HG03175 (cell line): ENCODE data around the gene DQX1.

ENCODE experiments used
- ATAC-seq: cut with Tn5 transposase; IDR thresholded peaks from one replicate; pipeline ENCODE4 v1.9.1; 2021; ENCODE audit warnings: mild to moderate bottlenecking, moderate library complexity; ENCODE audit not compliant: unreplicated experiment

The DQX1 gene

DNA sequence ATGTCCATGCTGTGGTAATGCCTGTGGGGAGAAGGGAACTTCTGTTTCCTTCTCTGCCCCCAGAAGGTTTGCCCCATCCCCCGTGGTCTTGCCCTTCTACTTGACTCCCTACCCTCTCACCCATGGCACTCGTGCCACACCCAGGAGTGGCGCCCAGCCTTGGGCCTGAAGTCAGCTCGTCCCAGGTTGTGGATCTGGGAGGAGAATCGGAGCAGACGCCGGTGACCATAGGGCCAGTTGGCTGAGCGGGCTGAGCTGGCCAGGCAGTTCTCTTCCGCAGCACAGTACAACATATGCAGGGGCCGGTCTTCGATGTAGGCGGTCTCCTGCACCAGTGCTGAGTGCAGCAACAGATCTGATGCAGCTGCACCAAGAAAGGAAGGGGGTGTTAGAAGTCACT lies 8.4 kb upstream of the DQX1 start:
- ATAC-seq = no peak

- ATAC-seq = no peak
These were observed 7.4 kb upstream of the DQX1 start for GRCh38 chr2:74533464-74533863.

DNA sequence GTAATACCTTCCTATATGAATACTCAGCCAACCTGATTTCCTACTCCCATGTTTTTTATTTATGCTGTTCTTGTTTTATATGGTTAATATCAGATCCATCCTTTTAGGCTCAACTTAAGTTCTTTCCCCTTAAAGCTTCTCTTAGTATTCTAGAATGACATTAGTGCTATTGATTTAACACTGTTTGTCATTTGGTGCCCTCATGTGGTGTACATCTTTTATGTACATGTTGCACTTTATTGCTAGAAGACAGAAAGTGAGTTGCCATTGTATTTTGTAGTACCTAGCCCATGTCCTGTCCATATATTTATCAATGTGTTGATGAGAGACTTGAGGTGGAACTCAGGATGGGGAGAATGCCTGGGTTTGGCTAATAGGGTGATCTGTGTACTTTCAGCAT lies 6.2 kb upstream of the DQX1 start:
- no peak for ATAC-seq

DNA sequence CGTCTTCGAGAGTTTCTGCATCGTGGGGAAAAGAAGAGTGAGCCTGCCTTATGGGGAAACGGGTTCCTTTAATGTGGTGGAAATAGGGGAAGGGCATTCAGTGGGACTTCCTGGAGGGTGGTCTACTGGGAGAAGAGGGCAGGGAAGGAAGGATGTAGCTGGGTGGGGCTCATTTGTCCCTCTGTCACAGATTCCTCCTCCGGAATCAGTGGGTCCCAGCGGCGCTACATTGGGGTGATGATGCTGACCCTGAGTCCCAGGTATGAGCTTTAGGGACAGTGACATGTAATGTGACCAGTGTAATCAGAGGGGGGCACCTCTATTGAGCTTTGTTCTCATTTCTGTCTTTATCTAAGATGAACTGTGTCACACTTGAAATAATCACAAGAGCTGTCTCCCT lies 5.6 kb upstream of the DQX1 start:
- ATAC-seq = no peak

GRCh38 chr2:74530239-74531187 lies 4.5 kb upstream of the DQX1 start:
- ATAC-seq = peak; percentile 27

GRCh38 chr2:74529357-74530238 lies 3.6 kb upstream of the DQX1 start, which contains the start of the genes AUP1 and HTRA2:
TSS of gene AUP1 (minus strand) at chr2:74529706. CDS start at chr2:74529629, 77 bp downstream.
TSS of gene HTRA2 (plus strand) at chr2:74529933. CDS start at chr2:74530007, 74 bp downstream.
- peak; percentile 83 for ATAC-seq

DNA sequence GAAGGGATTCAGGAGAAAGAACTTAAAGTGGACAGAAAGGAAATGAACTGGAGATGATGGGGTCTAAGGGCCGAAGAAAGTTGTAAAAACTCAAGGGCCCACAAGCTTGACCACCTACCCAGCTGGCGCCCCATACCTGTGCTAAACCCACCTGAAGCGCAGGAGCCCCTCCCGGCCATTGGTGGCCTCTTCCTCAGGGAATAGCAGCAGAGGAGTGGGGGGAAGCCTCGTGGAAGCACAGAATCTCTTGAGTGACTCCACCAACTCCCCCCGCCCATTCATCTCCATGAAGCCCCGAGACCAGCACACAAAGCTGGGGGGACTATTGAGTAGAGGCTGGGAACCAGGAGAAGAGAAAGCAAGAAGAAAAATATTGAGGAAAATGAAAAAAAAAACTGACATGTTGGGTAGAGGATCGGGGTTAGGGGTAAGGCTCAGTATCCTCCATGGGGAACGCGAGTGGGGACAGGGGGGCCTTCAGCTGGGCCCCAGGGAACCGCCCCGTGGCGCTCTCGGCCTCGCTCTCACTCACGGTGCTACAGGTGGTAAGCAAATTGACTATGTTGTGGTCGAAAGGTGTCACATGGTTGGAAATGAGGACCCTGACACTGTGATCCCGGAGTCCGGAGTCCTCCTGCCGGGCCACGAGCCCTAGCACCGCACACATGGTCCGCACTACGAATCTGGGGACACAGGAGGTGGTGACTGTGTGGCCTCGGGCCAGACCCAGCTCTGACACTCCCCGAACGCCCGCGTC lies 2.7 kb upstream of the DQX1 start:
- ATAC-seq = peak; percentile 7

GRCh38 chr2:74527741-74528140 lies 1.7 kb upstream of the DQX1 start:
- no peak for ATAC-seq

DNA sequence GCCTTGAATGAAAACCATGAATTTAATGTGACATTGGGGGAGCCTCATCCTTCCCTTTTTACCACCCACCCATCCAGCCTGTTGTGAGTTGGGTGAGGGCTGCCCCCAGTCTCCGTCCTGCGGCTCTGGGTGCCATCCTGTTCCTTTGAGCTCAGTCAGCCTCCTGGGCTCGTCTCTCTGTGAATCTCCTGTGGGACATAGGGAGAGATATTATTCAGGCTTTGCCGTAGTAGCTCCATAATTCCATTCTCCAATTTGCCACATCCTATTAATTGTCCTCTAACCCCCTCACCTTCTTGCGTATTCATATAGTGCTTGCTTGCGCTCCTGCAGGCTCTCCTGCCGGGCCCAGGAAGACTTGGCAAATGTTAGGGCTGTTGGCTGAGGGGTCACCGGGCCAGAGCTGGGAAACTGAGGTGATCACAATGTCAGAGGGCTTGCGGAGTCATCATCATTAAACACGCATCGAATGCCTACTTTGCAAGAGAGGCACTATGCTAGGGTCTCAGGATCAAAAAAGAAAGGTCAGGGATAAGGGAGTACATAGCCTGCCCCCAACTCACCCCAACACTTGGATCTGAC lies 709 bp upstream of the DQX1 start:
- ATAC-seq = no peak

DNA sequence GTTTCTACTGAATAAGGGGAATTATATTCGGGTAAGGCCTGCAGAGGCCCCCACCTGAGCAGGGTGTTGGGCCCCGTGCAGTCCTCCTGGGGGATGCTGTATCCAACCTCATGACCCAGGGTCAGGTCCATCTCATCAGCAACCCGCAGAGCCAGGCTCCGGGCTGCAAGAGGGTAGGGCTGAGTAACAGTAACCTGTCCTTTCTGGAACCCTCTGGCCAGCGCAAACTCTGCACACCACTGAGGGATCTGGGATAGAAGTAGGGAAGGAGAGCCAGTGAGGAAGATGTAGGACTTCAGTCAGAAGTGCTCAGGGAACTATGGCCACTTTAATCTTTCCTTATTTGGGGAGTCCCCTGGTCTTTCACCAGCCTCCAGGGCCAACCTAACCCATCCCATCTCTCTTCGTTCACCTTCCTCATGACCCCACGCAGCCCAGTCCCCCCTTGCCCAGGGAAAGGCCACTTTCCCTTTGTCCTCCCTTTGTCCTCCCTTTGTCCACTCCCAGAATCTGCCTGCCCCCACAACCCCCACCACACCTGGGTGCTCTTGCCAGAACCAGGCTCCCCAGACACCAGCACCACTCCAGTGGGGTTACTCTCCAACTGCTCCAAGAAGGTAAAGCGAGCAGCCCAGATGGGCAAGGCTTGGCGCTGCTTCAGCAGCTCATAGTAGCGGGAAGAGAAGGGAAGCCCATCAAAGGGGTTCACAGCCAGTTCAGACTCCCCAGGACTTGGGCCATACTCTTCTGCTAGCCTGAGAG lies 895 bp downstream of the DQX1 start:
- no peak for ATAC-seq

- no peak for ATAC-seq
These were observed 2.0 kb downstream of the DQX1 start for GRCh38 chr2:74524005-74524404.

DNA sequence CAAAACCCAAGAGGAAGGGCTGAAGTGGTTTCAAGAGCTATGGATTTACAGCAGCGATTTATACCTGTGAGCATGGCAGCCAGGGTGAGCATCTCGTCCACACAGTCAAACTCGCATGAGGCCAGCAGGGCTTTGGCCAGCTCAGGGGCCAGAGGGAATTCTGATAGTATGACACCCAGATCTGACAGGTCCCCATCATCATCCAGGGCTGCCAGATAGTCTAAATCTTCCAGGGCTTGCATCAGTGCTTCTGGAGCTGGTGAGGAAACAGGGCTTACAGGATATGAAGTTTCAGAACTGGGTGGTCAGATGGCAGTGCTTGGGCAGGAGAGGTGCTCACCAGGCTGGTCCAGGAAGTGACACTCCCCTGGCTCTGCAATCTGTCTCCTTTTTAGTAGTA lies 3.5 kb downstream of the DQX1 start:
- ATAC-seq = no peak

DNA sequence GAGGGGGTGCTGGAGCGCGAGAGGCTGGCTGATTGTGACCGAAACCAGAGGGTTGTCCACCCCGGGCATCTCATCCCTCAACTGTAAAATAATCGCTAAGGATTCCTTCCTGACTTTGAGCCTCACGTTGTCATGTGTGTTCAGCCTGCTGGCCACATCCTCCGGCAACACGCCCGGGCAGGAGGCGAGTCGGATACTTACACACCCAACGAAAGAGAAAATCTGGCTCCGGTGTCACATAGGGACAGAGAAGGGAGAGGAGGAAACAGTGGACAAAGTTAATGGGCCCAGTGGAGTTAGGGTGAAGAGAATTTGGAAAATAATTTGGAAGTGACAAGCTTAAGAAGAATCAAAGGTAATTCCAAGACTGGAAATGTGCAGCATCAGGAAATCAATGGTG lies 9.4 kb downstream of the DQX1 start:
- no peak for ATAC-seq

GRCh38 chr2:74515981-74516633 lies 9.9 kb downstream of the DQX1 start:
- no peak for ATAC-seq

DNA sequence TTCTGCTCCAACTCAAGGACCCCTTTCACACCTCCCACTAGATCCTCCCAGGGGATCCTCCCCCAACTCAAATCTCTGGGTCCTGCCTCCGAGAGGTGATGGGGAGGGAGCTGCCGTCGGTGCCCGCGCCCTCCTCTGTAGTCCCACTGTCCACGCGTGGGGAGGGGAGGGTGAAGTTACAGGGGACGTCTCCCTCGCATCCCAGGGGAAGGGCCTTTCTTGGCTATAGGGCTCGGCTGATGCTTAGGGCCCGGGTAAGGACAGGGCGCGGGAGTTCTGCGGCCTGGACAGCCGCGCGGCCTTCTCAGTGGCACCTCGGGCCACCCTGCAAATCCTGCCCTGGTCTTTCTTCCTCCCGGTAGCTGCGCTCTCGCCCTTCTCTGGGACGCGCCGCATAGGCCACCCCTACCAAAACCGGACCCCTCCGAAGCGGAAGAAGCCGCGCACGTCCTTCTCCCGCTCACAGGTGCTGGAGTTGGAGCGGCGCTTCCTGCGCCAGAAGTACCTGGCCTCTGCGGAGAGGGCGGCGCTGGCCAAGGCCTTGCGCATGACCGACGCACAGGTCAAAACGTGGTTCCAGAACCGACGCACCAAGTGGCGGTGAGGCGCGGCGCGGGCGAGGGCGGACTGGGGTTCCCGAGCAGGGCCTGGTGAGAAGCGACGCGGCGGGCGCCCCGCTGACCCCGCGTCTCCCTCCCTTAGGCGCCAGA lies 10.6 kb downstream of the DQX1 start:
- no peak for ATAC-seq

GRCh38 chr2:74514368-74515270 lies 11.4 kb downstream of the DQX1 start, which contains the start of gene TLX2:
TSS of gene TLX2 (plus strand) at chr2:74514450. CDS start at chr2:74514807, 357 bp downstream.
- no peak for ATAC-seq

DNA sequence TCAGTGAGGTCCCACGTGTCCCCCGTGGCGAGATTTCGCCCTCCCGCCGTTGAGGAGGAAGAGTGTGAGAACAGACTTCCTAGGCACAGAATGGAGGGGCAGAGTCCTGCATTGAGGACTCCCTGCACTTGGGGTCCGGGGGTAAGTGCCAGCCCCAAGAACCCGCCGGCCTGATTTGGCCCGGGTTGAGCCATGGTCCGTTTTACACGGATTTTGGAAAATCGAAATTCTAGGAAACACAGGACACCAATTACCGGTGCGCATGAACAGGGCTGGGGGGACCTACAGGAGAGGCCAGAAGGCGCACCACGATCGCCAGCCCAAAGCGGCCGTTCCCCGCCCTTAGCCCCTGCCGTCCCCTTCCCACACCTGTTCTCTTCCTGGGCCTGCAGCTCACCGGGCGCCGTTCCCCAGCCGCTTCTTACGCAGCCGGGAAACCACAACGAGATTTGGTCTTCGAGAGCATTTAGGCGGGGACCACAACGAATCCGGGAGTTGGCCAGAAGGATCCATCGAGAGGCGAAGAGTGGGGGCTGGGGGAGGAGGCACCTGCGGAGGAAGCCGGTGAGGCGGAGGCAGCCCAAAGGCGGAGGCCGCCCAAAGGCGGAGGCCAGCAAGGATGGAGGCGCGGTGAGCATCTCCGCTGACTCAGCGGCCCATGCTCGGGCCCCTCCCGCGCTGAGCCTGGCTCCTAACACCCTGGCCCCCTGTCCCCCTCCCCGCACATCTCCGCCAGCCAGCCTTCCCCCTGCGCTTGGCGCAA lies 12.2 kb downstream of the DQX1 start:
- ATAC-seq = no peak
